ENCODE data around the gene ZNF789. TPM values are rescaled to one million over a fixed set of nuclear protein-coding genes. Genes with fewer than 3 reads are reported as not detected.

Gene ZNF789
- 6.2 to 8.5 TPM (median 7.6 TPM) in 5 replicates for total RNA-seq (2022; extraction: Qiagen RNA extraction)

DNA sequence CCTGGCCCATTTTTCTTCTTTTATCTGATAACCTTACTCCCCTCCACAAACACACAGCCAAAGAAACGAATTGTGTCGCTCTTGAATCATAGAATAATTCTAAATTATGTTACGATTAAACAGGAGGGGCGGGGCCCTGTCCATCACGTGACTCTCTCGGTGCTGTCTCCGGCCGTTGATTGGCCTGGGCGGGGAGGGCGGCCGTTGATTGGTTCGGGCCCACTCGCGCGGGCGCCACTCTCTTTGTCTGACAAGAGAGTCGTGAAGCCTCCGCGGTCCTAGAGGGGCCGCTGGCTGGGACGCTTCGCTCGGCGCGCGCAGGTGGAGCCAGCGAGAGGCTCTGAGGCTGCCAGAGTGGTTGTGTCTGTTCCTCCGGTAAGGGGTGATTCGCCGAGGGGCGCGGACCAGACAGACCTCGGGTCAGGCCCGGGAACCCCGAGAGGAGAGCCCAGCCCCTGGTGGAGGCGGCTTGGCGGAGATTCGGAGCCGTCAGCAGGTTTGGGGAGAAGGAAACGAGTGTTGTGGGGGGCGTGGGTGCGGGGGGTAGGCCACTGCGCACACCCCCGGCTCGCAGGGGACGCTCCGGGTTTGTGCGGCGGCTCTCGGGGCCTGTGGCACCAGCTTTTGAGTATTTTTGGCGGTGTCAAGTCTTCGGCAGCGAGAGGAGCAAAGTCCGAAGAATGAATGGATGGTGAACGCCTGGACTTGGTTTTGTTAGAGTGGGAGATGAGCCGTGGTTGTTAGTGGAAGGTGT lies at the start of gene ZNF789:
Gene ZNF789, plus strand, starts transcription at position 330 of the 754 bp plus-strand sequence. CDS start 3,567 bp downstream, outside the sequence.

DNA sequence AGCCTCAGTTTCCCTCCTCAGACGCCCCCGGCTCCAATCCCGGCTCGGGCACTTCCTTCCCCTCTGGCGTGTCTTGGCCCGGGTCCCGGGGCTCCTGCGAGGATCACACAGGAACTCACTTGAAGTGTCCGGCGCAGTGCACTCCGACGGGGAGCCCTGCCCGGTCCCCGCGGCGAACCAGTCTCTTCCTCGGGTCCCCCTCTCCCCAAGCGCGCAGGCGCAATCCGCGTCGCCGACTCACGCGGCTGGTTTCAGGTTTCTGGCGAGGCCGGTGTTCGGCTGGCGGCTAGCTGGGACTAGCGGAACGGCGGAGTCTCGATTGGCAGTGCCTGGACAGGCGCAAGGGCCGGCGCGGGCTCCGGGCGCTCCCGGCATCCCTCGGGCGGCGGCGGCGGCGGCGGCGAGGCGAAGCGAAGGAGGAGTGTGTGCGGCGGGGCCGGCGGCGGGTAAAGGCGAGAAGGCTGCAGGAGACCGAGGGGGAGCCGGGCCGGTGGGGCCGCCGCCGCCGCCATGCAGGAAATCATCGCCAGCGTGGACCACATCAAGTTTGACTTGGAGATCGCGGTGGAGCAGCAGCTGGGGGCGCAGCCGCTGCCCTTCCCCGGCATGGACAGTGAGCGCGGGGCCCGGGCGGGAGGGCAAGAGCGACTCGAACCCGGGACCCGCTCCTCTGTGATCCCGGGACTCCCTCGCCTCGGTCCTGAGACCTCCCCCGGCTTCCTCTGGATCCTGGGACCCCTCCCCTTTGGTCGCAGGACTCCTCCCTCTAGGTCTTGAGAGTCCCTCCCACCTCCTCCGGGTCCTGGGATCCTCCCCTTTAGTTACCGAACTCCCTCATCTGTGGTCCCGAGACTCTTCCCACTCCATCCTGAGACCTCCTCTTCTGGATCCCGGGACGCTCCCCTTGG lies 33.9 kb upstream of the ZNF789 start, which contains the start of the genes CPSF4 and PTCD1:
Gene CPSF4, plus strand, starts transcription at position 371 of the 908 bp plus-strand sequence. Its CDS starts 140 bp downstream, at position 511.
Gene PTCD1, minus strand, starts transcription at position 226 of the 908 bp plus-strand sequence. CDS start 3,556 bp downstream, outside the sequence.

DNA sequence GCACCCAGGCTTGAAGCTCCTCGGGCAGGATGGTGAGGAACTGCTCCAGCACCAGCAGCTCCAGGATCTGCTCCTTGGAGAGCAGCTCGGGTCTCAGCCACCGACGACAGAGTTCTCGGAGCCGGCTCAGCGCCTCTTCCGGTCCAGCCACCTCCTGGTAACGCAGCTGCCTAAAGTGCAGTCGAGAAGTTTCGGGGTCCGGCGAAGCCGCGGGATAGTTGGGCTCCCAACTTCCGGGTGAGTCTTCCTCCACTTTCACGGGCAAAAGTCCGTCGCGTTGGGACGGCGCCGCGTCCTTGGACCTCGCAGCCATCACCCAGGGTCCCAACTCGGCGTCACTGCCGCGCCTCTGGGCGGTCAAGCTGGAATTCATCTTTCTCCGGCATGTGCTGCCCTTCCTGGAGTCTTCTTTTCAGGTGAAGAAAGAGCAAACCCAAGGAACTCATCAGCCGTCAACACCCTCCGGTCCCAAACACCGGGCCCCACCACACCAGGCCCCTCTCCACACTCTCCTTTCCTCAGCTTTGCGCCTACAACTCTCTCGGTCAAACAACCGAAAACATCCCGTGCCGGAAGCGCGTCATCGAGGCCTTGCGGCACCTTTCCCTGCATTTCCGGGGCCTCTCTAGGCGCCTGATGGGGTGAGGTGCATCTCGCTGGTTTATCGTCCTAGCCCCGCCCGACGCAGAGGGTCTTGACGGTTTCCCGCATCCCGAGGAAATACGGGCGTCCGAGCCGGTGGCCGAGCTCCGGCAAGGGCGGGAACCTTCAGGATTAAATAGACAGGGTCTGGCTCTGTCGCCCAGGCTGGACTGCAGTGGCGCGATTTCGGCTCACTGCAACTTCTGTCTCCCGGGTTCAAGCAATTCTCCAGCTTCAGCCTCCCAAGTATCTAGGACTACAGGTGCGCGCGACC lies 27.3 kb downstream of the ZNF789 start, which contains the start of gene ZNF394:
Gene ZNF394, minus strand, starts transcription at position 561 of the 916 bp plus-strand sequence. Its CDS starts 188 bp downstream, at position 373.

DNA sequence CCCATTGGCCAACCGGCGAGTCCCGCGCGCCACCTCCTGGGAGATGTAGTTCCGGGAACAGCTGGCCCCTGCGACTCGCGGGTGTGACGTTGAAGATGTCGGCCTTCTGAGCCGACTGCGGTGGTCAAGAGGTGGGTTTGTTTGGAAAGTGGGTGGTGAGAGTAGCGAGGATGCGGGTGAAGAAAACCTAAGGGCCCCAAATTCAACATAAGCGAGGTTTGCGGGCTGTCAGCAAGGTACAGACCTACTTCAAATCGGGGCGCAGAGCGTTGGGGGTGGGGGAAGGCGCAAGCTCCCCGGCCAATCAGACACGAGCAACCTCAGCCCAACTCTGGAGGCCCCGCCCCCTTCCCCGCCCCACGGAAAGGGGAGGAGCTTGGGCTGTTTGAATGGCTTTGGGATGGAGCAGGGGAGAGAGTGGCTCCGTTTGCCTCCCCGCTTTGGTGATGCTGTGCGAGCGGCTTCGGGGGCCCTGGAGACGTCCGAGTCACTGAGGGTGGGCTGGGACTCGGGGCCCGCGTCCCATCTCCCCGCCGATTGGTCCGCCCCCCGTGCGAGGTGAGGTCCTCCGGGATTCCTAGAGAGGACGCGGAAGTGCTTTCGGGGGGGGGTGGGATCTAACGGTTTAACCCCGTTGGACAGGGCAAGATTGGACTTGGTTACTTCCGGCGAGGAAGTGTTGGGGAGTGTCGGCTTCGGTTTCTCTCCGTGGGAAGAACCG lies 32.1 kb downstream of the ZNF789 start, which contains the start of gene ZKSCAN5:
Gene ZKSCAN5, plus strand, starts transcription at position 60 of the 721 bp plus-strand sequence. CDS start 1,383 bp downstream, outside the sequence.

Other genes starting within 250 kb of the ZNF789 start
- 0.25 to 0.70 TPM (median 0.40 TPM) in 5 replicates for gene MYH16, start 200.1 kb upstream of the ZNF789 start, total RNA-seq (2022; extraction: Qiagen RNA extraction)
- gene ARPC1A, start 147.0 kb upstream of the ZNF789 start, total RNA-seq (2022; extraction: Qiagen RNA extraction) = 126 to 133 TPM (median 132 TPM) in 5 replicates
- 264 to 303 TPM (median 288 TPM) in 5 replicates for gene ARPC1B, start 98.2 kb upstream of the ZNF789 start, total RNA-seq (2022; extraction: Qiagen RNA extraction)
- 183 to 220 TPM (median 192 TPM) in 5 replicates for gene PDAP1, start 64.3 kb upstream of the ZNF789 start, total RNA-seq (2022; extraction: Qiagen RNA extraction)
- gene BUD31, start 63.9 kb upstream of the ZNF789 start, total RNA-seq (2022; extraction: Qiagen RNA extraction) = 132 to 154 TPM (median 141 TPM) in 5 replicates
- gene PTCD1, start 34.1 kb upstream of the ZNF789 start, total RNA-seq (2022; extraction: Qiagen RNA extraction) = 5.8 to 7.7 TPM (median 6.2 TPM) in 5 replicates
- gene CPSF4, start 33.9 kb upstream of the ZNF789 start, total RNA-seq (2022; extraction: Qiagen RNA extraction) = 30.5 to 42.1 TPM (median 38.6 TPM) in 5 replicates
- gene ATP5MF, start 6.7 kb upstream of the ZNF789 start, total RNA-seq (2022; extraction: Qiagen RNA extraction) = 896 to 1,499 TPM (median 945 TPM) in 5 replicates
- gene ZNF394, start 27.4 kb downstream of the ZNF789 start, total RNA-seq (2022; extraction: Qiagen RNA extraction) = 15.6 to 17.3 TPM (median 16.4 TPM) in 5 replicates
- 10.0 to 10.7 TPM (median 10.0 TPM) in 5 replicates for gene ZKSCAN5, start 31.8 kb downstream of the ZNF789 start, total RNA-seq (2022; extraction: Qiagen RNA extraction)
- gene FAM200A, start 79.2 kb downstream of the ZNF789 start, total RNA-seq (2022; extraction: Qiagen RNA extraction) = 5.6 to 6.6 TPM (median 5.9 TPM) in 5 replicates
- gene ZNF655, start 85.8 kb downstream of the ZNF789 start, total RNA-seq (2022; extraction: Qiagen RNA extraction) = 45.8 to 56.3 TPM (median 50.9 TPM) in 5 replicates
- gene TMEM225B, start 125.4 kb downstream of the ZNF789 start, total RNA-seq (2022; extraction: Qiagen RNA extraction) = 0.32 to 1.3 TPM (median 1.1 TPM) in 5 replicates
- 7.7 to 10.1 TPM (median 9.6 TPM) in 5 replicates for gene ZSCAN25, start 144.1 kb downstream of the ZNF789 start, total RNA-seq (2022; extraction: Qiagen RNA extraction)
- gene CYP3A5, start 207.1 kb downstream of the ZNF789 start, total RNA-seq (2022; extraction: Qiagen RNA extraction) = 1.3 to 1.8 TPM (median 1.4 TPM) in 5 replicates